Erythroblast (primary cell): ENCODE results near the gene SLC24A3.

Experiments used
- GATA1 ChIP-seq: IDR thresholded peaks from 2 replicates; pipeline ENCODE4 v1.6.1; 2011; ENCODE audit warnings: low read depth, mild to moderate bottlenecking, control low read depth, low read length, moderate library complexity
- POLR2A ChIP-seq: IDR thresholded peaks from 2 replicates; pipeline ENCODE4 v1.6.1; 2011; ENCODE audit warnings: mild to moderate bottlenecking, low read length

DNA sequence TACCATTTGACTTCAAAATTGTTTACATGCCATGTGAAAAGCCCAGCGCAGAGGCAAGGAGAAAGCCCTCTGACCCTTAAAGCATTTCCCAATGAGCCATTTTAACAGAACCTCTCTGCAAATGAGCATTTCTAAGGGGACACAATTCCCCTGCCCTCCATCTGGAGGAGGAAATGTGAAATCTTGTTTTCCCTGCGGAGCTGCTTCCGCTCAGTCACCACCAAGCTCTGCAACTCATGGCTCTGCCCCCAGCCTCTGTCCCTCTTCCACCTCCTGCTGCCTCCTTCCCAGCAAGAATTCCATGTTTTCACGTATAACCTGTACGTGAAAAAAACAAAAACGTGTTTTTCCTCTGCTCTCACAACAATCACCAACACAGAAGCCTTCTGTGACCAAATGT lies 557.9 kb downstream of the SLC24A3 start:
- TF ChIP-seq POLR2A (no peak), GATA1 (no peak)
